Measurements from ENCODE around the gene DPH2. TPM values are rescaled to one million over a fixed set of nuclear protein-coding genes. Genes with fewer than 3 reads are reported as not detected.

DPH2 gene
- total and polyA plus RNA-seq, 7 donors: 10.7 to 37.2 (median 12.1) TPM

GRCh38 chr1:43944860-43945259 lies 24.9 kb upstream of the DPH2 start:
- TF ChIP-seq CTCF (IDR thresholded peaks at IDR 0.05) (no peak), POLR2AphosphoS5 (IDR thresholded peaks at IDR 0.05) (no peak), EP300 (IDR thresholded peaks at IDR 0.05) (no peak), POLR2A (IDR thresholded peaks at IDR 0.05) (no peak)
- Histone ChIP-seq H3K27ac (no peak overlapping the region), H3K4me3 (no peak overlapping the region), H3K27me3 (no peaks in the 10 kb centered on the region), H3K9me3 (no peaks in the 10 kb centered on the region), H3K36me3 (peaks cover 0 to 6% (median 3%) of the 10 kb centered on the region in 4 donors), H3K4me1 (peaks cover 0 to 43% (median 37%) of the 10 kb centered on the region in 4 donors)
- intact Hi-C loops (cut with DNase I): loop anchor here (5.0 kb wide), 2 partner anchors 47 to 413 kb away; partner anchors contain the start of genes CCDC24 and PTPRF
- no peak for DNase-seq
- 96 to 98% methylated on average over 1 of the region's 1 CpG for WGBS, 2 donors

- H3K4me3 ChIP-seq: peak overlapping the region; percentile 53 to 78 (median 72)
- H3K27ac ChIP-seq: peak overlapping the region; percentile 90 to 96 (median 93)
- H3K27me3 ChIP-seq: no peaks in the 10 kb centered on the region
- H3K4me1 ChIP-seq: peaks cover 0 to 45% (median 37%) of the 10 kb centered on the region in 4 donors
- no peaks in the 10 kb centered on the region for H3K9me3 ChIP-seq
- 1 to 9% methylated on average over 3 of the region's 3 CpGs for WGBS, 2 donors
- DNase-seq: no peak
- peaks cover 0 to 11% (median 5%) of the 10 kb centered on the region in 4 donors for H3K36me3 ChIP-seq
- TF ChIP-seq POLR2AphosphoS5 (IDR thresholded peaks at IDR 0.05): no peak
- no peak for TF ChIP-seq CTCF (IDR thresholded peaks at IDR 0.05)
- TF ChIP-seq POLR2A (IDR thresholded peaks at IDR 0.05): no peak
- no peak for TF ChIP-seq EP300 (IDR thresholded peaks at IDR 0.05)
- intact Hi-C loops (cut with DNase I): loop anchor here (1.0 to 5.0 kb wide), 3 partner anchors 25 to 413 kb away; partner anchors contain the start of genes CCDC24, DPH2 and PTPRF
Observed at GRCh38 chr1:43945674-43946235, 24.1 kb upstream of the DPH2 start.

GRCh38 chr1:43946236-43947060 lies 23.4 kb upstream of the DPH2 start, which contains the start of gene IPO13:
TSS of gene IPO13 (plus strand) at chr1:43946950. CDS start at chr1:43947601, 651 bp downstream.
- peaks cover 0 to 45% (median 37%) of the 10 kb centered on the region in 4 donors for H3K4me1 ChIP-seq
- peaks cover 0 to 11% (median 5%) of the 10 kb centered on the region in 4 donors for H3K36me3 ChIP-seq
- peak; percentile 97 for DNase-seq
- no peaks in the 10 kb centered on the region for H3K27me3 ChIP-seq
- H3K4me3 ChIP-seq: peak within 1 kb of the TSS; percentile 53 to 78 (median 72)
- peak within 1 kb of the TSS; percentile 90 to 96 (median 93) for H3K27ac ChIP-seq
- intact Hi-C loops (cut with DNase I): loop anchor here (1.0 to 5.0 kb wide), 3 partner anchors 24 to 414 kb away; partner anchors contain the start of genes CCDC24, DPH2 and PTPRF
- peak; percentile 49 to 88 (median 82) for TF ChIP-seq POLR2AphosphoS5 (IDR thresholded peaks at IDR 0.05)
- TF ChIP-seq CTCF (IDR thresholded peaks at IDR 0.05): peak; percentile 40 to 74 (median 68)
- TF ChIP-seq EP300 (IDR thresholded peaks at IDR 0.05): no peak
- peak; percentile 62 to 68 for TF ChIP-seq POLR2A (IDR thresholded peaks at IDR 0.05)
- no peaks in the 10 kb centered on the region for H3K9me3 ChIP-seq
- 0 to 1% methylated on average over 74 of the region's 74 CpGs for WGBS, 2 donors

GRCh38 chr1:43947061-43947873 lies 22.5 kb upstream of the DPH2 start:
- DNase-seq: no peak
- WGBS, 2 donors: 4 to 11% methylated on average over 27 of the region's 27 CpGs
- H3K4me3 ChIP-seq: peak overlapping the region; percentile 53 to 78 (median 72)
- no peaks in the 10 kb centered on the region for H3K27me3 ChIP-seq
- intact Hi-C loops (cut with DNase I): loop anchor here (5.0 kb wide), 2 partner anchors 45 to 415 kb away; partner anchors contain the start of genes CCDC24 and PTPRF
- no peaks in the 10 kb centered on the region for H3K9me3 ChIP-seq
- TF ChIP-seq POLR2A (IDR thresholded peaks at IDR 0.05) (no peak), CTCF (IDR thresholded peaks at IDR 0.05) (no peak), POLR2AphosphoS5 (IDR thresholded peaks at IDR 0.05) (no peak), EP300 (IDR thresholded peaks at IDR 0.05) (no peak)
- H3K4me1 ChIP-seq: peaks cover 0 to 45% (median 37%) of the 10 kb centered on the region in 4 donors
- peak overlapping the region; percentile 90 to 96 (median 93) for H3K27ac ChIP-seq
- peaks cover 0 to 11% (median 5%) of the 10 kb centered on the region in 4 donors for H3K36me3 ChIP-seq

Measured in sigmoid colon (tissue), 7 donors.